ENCODE results near the gene RANGAP1. TPM values are rescaled to one million over a fixed set of nuclear protein-coding genes. Genes with fewer than 3 reads are reported as not detected.

The RANGAP1 gene
- total and polyA plus RNA-seq, 5 donors from 2014 or later: 19.9 to 112 (median 24.2) TPM

DNA sequence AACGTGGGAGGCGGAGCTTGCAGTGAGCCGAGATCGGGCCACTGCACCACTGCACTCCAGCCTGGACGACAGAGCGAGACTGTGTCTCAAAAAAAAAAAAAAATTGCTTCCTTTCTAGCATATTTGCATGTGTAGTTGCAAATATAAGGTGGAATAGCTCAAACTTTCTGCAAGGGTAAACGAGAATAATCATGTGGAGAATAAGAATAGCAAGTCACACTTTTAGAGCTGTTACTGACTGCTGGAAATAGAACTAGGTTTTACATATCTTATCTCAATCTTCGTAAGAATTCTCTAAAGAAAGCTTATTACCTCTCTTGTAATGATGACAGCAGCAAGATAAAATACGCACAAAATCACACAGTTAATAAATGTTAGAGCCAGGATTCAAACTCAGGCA lies 79.3 kb downstream of the RANGAP1 start:
- Histone ChIP-seq H3K36me3 (ENCODE audit: control insufficient read depth, insufficient read depth, low read length) (peaks cover 14% of the 10 kb centered on the region), H3K9me3 (ENCODE audit: control insufficient read depth in 2 of 2, low read length in 2 of 2) (no peaks in the 10 kb centered on the region), H3K4me3 (ENCODE audit: low read depth, low read length) (no peak overlapping the region), H3K4me1 (ENCODE audit: control insufficient read depth, insufficient read depth, low read length, poor library complexity, severe bottlenecking) (peaks cover 14% of the 10 kb centered on the region), H3K27ac (ENCODE audit: insufficient read depth, low read length, poor library complexity, severe bottlenecking) (no peak overlapping the region), H3K27me3 (ENCODE audit: control insufficient read depth, insufficient read depth, low read length) (peaks cover 2% of the 10 kb centered on the region)
- ATAC-seq (ENCODE audit: low read depth in 2 of 2): no peak
- H3K9me3 Mint-ChIP-seq: peaks cover 0 to 3% (median 0%) of the 10 kb centered on the region in 7 donors
- peaks cover 5% of the 10 kb centered on the region for H3K27me3 Mint-ChIP-seq
- H3K4me3 Mint-ChIP-seq: peak overlapping the region; percentile 43 to 98 (median 86)
- H3K4me1 Mint-ChIP-seq: peaks cover 0 to 51% (median 26%) of the 10 kb centered on the region in 4 donors
- H3K27ac Mint-ChIP-seq: peak overlapping the region in 1 of 3 donors; percentile 15
- peaks cover 10% of the 10 kb centered on the region for H3K36me3 Mint-ChIP-seq
- DNase-seq: no peak

DNA sequence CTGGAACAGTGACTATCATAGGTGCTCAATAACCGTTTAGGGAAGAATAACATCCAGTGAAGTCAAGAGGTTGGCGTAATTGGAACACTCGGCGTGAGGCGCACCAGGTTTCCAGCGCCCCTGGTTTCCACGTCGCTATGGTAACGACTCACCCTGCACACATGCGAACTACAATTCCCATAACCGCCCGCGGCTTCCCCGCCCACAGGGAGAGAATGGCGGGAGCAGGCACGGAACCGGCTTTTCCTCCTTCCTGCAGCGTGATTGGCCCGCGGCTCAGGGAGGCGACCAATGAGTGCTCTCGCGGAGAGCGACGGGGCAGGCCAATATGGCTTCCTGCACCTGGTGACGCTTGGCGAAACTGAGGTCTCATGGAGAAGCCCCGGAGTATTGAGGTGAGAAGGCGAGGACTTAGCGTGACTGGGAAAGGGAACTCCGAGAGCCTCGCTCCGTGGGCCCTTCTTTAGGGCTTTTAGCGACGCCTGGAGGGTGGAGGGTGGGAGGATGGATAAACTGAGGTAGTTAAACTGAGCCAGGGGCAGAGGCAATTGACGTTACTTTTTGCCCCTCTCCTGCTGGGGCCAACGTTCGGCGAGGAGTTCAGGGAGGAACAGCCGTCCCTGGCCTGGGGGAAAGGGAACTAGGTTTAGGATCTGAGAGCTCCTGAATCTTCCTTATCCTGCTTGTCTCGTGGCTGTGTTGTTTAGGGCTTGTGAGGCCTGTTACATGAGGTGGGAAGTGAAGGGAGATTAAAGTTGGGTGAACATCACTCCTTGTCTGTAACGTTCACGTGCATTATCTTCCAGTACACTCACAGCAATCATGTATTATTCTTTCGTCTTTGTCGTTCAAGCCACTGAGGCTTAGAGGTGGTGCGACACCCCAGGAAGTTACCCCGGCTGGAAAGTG lies 80.7 kb downstream of the RANGAP1 start, which contains the start of gene L3MBTL2:
TSS of gene L3MBTL2 (plus strand) at position 321 of the 909 bp plus-strand sequence. CDS start at position 372, 51 bp downstream.
- peaks cover 14% of the 10 kb centered on the region for H3K4me1 ChIP-seq (ENCODE audit: control insufficient read depth, insufficient read depth, low read length, poor library complexity, severe bottlenecking)
- Mint-ChIP-seq H3K27me3 (peaks cover 5% of the 10 kb centered on the region), H3K27ac (peak within 1 kb of the TSS; percentile 95 to 98 (median 96)), H3K36me3 (peaks cover 6% of the 10 kb centered on the region), H3K4me3 (peak within 1 kb of the TSS; percentile 96 to 99 (median 97)), H3K4me1 (peaks cover 0 to 51% (median 26%) of the 10 kb centered on the region in 4 donors), H3K9me3 (peaks cover 0 to 3% (median 0%) of the 10 kb centered on the region in 7 donors)
- H3K27me3 ChIP-seq (ENCODE audit: control insufficient read depth, insufficient read depth, low read length): peaks cover 2% of the 10 kb centered on the region
- H3K9me3 ChIP-seq (ENCODE audit: control insufficient read depth in 2 of 2, low read length in 2 of 2): no peaks in the 10 kb centered on the region
- peak within 1 kb of the TSS; percentile 84 for H3K4me3 ChIP-seq (ENCODE audit: low read depth, low read length)
- H3K36me3 ChIP-seq (ENCODE audit: control insufficient read depth, insufficient read depth, low read length): peaks cover 7% of the 10 kb centered on the region
- DNase-seq: peak; percentile 97 to 99 (median 98)
- ATAC-seq (ENCODE audit: low read depth in 2 of 2): peak; percentile 100
- H3K27ac ChIP-seq (ENCODE audit: insufficient read depth, low read length, poor library complexity, severe bottlenecking): peak within 1 kb of the TSS; percentile 78

DNA sequence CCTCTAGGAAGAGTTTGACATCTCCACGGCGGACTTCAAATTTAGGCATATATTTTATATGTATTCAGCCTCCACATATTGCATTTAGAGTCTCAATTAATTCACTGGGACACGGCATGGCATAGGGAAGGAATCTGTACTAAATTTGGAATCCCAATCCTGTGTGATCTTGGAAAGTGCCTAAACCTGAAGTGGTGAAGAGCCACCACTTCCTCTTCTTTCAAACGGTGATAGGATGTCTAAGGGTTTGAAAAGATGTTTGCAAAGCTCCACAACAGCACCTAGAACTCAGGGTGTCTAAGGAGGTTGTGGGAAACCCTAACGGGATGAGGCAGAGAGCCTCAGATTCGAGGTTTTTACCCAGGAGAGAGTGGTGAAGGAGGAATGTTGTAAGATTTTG lies 81.9 kb downstream of the RANGAP1 start:
- Mint-ChIP-seq H3K27me3 (peaks cover 11% of the 10 kb centered on the region), H3K4me1 (peaks cover 0 to 43% (median 21%) of the 10 kb centered on the region in 4 donors), H3K27ac (no peak overlapping the region), H3K36me3 (no peaks in the 10 kb centered on the region), H3K9me3 (peaks cover 0 to 3% (median 0%) of the 10 kb centered on the region in 7 donors), H3K4me3 (peak overlapping the region in 2 of 4 donors; percentile 65 to 70)
- Histone ChIP-seq H3K4me3 (ENCODE audit: low read depth, low read length) (no peak overlapping the region), H3K36me3 (ENCODE audit: control insufficient read depth, insufficient read depth, low read length) (no peaks in the 10 kb centered on the region), H3K9me3 (ENCODE audit: control insufficient read depth in 2 of 2, low read length in 2 of 2) (no peaks in the 10 kb centered on the region), H3K4me1 (ENCODE audit: control insufficient read depth, insufficient read depth, low read length, poor library complexity, severe bottlenecking) (peaks cover 14% of the 10 kb centered on the region), H3K27me3 (ENCODE audit: control insufficient read depth, insufficient read depth, low read length) (peaks cover 2% of the 10 kb centered on the region), H3K27ac (ENCODE audit: insufficient read depth, low read length, poor library complexity, severe bottlenecking) (no peak overlapping the region)
- DNase-seq (no peak), ATAC-seq (ENCODE audit: low read depth in 2 of 2) (no peak)

- H3K36me3 Mint-ChIP-seq: no peaks in the 10 kb centered on the region
- peaks cover 3 to 41% (median 22%) of the 10 kb centered on the region in 4 donors for H3K4me1 Mint-ChIP-seq
- Histone ChIP-seq H3K9me3 (ENCODE audit: control insufficient read depth in 2 of 2, low read length in 2 of 2) (no peaks in the 10 kb centered on the region), H3K4me1 (ENCODE audit: control insufficient read depth, insufficient read depth, low read length, poor library complexity, severe bottlenecking) (peaks cover 20% of the 10 kb centered on the region), H3K27ac (ENCODE audit: insufficient read depth, low read length, poor library complexity, severe bottlenecking) (no peak overlapping the region), H3K4me3 (ENCODE audit: low read depth, low read length) (no peak overlapping the region), H3K36me3 (ENCODE audit: control insufficient read depth, insufficient read depth, low read length) (no peaks in the 10 kb centered on the region), H3K27me3 (ENCODE audit: control insufficient read depth, insufficient read depth, low read length) (peaks cover 2% of the 10 kb centered on the region)
- H3K4me3 Mint-ChIP-seq: no peak overlapping the region
- peaks cover 11% of the 10 kb centered on the region for H3K27me3 Mint-ChIP-seq
- no peak for ATAC-seq (ENCODE audit: low read depth in 2 of 2)
- peaks cover 0 to 3% (median 0%) of the 10 kb centered on the region in 7 donors for H3K9me3 Mint-ChIP-seq
- DNase-seq: no peak
- no peak overlapping the region for H3K27ac Mint-ChIP-seq
Observed at GRCh38 chr22:41203118-41203517, 82.9 kb downstream of the RANGAP1 start.

DNA sequence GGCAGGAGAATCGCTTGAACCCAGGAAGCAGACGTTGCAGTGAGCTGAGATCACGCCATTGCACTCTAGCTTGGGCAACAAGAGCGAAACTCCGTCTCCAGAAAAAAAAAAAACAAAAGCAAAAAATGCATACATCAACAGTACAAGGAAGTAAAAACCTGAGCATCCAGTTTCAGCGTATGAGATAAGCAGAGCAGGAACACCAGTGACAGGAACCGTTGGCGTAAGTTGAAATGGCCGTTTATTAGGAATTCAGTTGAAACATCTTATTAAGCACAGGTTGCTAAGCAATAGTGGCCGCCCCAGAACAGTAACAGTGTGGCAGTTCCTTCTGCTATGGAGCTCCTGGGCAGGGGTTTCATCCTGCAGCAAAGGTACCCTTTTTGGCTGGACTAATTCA lies 84.8 kb downstream of the RANGAP1 start:
- H3K27ac Mint-ChIP-seq: no peak overlapping the region
- peaks cover 0 to 3% (median 0%) of the 10 kb centered on the region in 7 donors for H3K9me3 Mint-ChIP-seq
- ATAC-seq (ENCODE audit: low read depth in 2 of 2): no peak

DNA sequence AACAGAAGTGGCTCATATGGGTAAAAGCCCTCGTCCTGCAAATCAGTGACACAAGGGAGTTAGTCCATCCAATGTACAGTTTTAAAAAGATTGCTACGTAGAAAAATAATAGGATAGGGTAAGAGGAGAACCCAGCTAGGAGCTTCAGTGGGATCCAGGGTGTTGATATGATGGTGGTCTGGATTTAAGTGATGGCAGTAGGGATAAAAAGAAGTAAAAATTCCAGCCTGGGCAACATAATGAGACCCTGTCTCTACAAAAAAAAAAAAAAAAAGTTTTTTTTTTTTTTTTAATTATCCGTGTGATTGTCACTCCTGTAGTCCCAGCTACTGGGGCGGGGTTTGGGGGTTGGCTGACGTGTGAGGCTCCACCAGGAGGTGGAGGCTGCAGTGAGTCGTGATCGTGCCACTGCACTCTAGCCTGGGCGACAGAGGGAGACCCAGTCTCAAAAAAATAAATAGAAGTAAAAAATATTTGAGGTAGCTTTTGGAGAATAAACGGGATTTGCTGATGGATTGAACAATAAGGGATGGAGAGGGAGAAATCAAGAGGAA lies 87.9 kb downstream of the RANGAP1 start:
- H3K9me3 Mint-ChIP-seq: peaks cover 0 to 1% (median 0%) of the 10 kb centered on the region in 7 donors
- peak in 1 of 2 donors; percentile 27 for ATAC-seq (ENCODE audit: low read depth in 2 of 2)
- H3K27ac ChIP-seq (ENCODE audit: insufficient read depth, low read length, poor library complexity, severe bottlenecking): no peak overlapping the region

More for the DNA sequence above, 84.8 kb downstream of the RANGAP1 start:
- Histone ChIP-seq H3K36me3 (ENCODE audit: control insufficient read depth, insufficient read depth, low read length) (no peaks in the 10 kb centered on the region), H3K27me3 (ENCODE audit: control insufficient read depth, insufficient read depth, low read length) (peaks cover 2% of the 10 kb centered on the region), H3K9me3 (ENCODE audit: control insufficient read depth in 2 of 2, low read length in 2 of 2) (no peaks in the 10 kb centered on the region), H3K4me1 (ENCODE audit: control insufficient read depth, insufficient read depth, low read length, poor library complexity, severe bottlenecking) (peaks cover 31% of the 10 kb centered on the region), H3K27ac (ENCODE audit: insufficient read depth, low read length, poor library complexity, severe bottlenecking) (no peak overlapping the region), H3K4me3 (ENCODE audit: low read depth, low read length) (no peak overlapping the region)
- H3K36me3 Mint-ChIP-seq: no peaks in the 10 kb centered on the region
- peaks cover 8 to 33% (median 22%) of the 10 kb centered on the region in 4 donors for H3K4me1 Mint-ChIP-seq
- peak overlapping the region in 1 of 4 donors; percentile 47 for H3K4me3 Mint-ChIP-seq
- H3K27me3 Mint-ChIP-seq: peaks cover 11% of the 10 kb centered on the region
- no peak for DNase-seq

GRCh38 chr22:41197038-41197972 lies 88.7 kb downstream of the RANGAP1 start:
- H3K27me3 Mint-ChIP-seq: peaks cover 16% of the 10 kb centered on the region
- DNase-seq (peak; percentile 72 to 80 (median 74)), ATAC-seq (ENCODE audit: low read depth in 2 of 2) (peak; percentile 88 to 89)
- Histone ChIP-seq H3K27me3 (ENCODE audit: control insufficient read depth, insufficient read depth, low read length) (no peaks in the 10 kb centered on the region), H3K36me3 (ENCODE audit: control insufficient read depth, insufficient read depth, low read length) (no peaks in the 10 kb centered on the region), H3K27ac (ENCODE audit: insufficient read depth, low read length, poor library complexity, severe bottlenecking) (no peak overlapping the region), H3K4me3 (ENCODE audit: low read depth, low read length) (peak overlapping the region; percentile 86), H3K4me1 (ENCODE audit: control insufficient read depth, insufficient read depth, low read length, poor library complexity, severe bottlenecking) (peaks cover 19% of the 10 kb centered on the region), H3K9me3 (ENCODE audit: control insufficient read depth in 2 of 2, low read length in 2 of 2) (no peaks in the 10 kb centered on the region)
- peaks cover 3 to 20% (median 11%) of the 10 kb centered on the region in 4 donors for H3K4me1 Mint-ChIP-seq
- no peaks in the 10 kb centered on the region for H3K36me3 Mint-ChIP-seq
- peak overlapping the region; percentile 87 to 94 (median 91) for H3K4me3 Mint-ChIP-seq
- H3K27ac Mint-ChIP-seq: peak overlapping the region in 2 of 3 donors; percentile 56 to 58
- H3K9me3 Mint-ChIP-seq: peaks cover 0 to 1% (median 0%) of the 10 kb centered on the region in 7 donors

More for the DNA sequence above, 87.9 kb downstream of the RANGAP1 start:
- H3K4me1 Mint-ChIP-seq: peaks cover 3 to 19% (median 11%) of the 10 kb centered on the region in 4 donors
- H3K36me3 ChIP-seq (ENCODE audit: control insufficient read depth, insufficient read depth, low read length): no peaks in the 10 kb centered on the region
- H3K9me3 ChIP-seq (ENCODE audit: control insufficient read depth in 2 of 2, low read length in 2 of 2): no peaks in the 10 kb centered on the region
- H3K27ac Mint-ChIP-seq: peak overlapping the region in 2 of 3 donors; percentile 56 to 58
- H3K27me3 ChIP-seq (ENCODE audit: control insufficient read depth, insufficient read depth, low read length): peaks cover under 1% of the 10 kb centered on the region
- peak overlapping the region; percentile 87 to 94 (median 91) for H3K4me3 Mint-ChIP-seq
- H3K36me3 Mint-ChIP-seq: no peaks in the 10 kb centered on the region
- H3K4me1 ChIP-seq (ENCODE audit: control insufficient read depth, insufficient read depth, low read length, poor library complexity, severe bottlenecking): peaks cover 19% of the 10 kb centered on the region
- H3K27me3 Mint-ChIP-seq: peaks cover 13% of the 10 kb centered on the region
- H3K4me3 ChIP-seq (ENCODE audit: low read depth, low read length): peak overlapping the region; percentile 86
- peak; percentile 21 to 56 (median 36) for DNase-seq

Data from CD4-positive, CD25-positive, alpha-beta regulatory T cell (primary cell).